PC-3 (cell line): Measurements from ENCODE around the gene FOXD3.
A peak's percentile ranks its signal among the peaks of the same experiment; 100 is the strongest.

Experiments
- CTCF ChIP-seq: fragments of 300-600 bp; sonication (generic); conservative IDR thresholded peaks from 2 replicates; pipeline ENCODE4 v1.5.1; 2017; ENCODE audit warnings: antibody characterized with exemption, low read depth, mild to moderate bottlenecking, low read length
- EZH2phosphoT487 ChIP-seq: fragments of 300-600 bp; sonication (generic); IDR thresholded peaks from 2 replicates; pipeline ENCODE4 v1.6.1; 2018; ENCODE audit warnings: mild to moderate bottlenecking, antibody characterized with exemption, low read length, borderline replicate concordance

- TF ChIP-seq CTCF, result peak; percentile 72
- TF ChIP-seq EZH2phosphoT487, result 0 out of 2 replicates have a peak, but pooled peaks have one; percentile 51
Measured at GRCh38 chr1:63316984-63317816, 5.2 kb upstream of the FOXD3 start.
